CMK (cell line): ENCODE data around the gene CNTNAP1.

Experiments used
- DNase-seq: peaks from one replicate; pipeline ENCODE4 v3.0.0-alpha.2; 2010; ENCODE audit warnings: low read depth

The CNTNAP1 gene

GRCh38 chr17:42670789-42671657 lies 11.3 kb upstream of the CNTNAP1 start:
- no peak for DNase-seq

DNA sequence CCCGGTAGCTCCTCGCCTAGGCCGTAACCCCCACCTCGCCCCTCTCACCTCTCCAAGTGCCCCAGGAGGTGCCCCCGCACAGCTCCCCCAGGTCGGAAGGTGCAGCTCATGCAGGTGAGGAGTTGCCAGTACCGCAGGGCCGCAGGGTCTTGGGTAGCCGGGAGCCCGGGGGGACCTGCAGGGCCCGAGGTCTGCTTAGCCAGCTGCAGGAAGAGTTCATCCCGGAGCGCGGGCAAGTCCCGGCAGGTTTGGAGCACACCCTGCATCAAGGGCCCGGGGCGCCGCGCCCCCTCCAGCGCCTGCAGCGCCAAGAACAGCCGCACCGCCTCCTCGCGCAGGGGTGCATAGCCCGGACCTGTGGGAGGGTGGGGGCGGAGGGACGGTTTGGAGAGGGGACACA lies 10.3 kb upstream of the CNTNAP1 start:
- DNase-seq = no peak

GRCh38 chr17:42673266-42673884 lies 9.0 kb upstream of the CNTNAP1 start:
- DNase-seq = no peak

DNA sequence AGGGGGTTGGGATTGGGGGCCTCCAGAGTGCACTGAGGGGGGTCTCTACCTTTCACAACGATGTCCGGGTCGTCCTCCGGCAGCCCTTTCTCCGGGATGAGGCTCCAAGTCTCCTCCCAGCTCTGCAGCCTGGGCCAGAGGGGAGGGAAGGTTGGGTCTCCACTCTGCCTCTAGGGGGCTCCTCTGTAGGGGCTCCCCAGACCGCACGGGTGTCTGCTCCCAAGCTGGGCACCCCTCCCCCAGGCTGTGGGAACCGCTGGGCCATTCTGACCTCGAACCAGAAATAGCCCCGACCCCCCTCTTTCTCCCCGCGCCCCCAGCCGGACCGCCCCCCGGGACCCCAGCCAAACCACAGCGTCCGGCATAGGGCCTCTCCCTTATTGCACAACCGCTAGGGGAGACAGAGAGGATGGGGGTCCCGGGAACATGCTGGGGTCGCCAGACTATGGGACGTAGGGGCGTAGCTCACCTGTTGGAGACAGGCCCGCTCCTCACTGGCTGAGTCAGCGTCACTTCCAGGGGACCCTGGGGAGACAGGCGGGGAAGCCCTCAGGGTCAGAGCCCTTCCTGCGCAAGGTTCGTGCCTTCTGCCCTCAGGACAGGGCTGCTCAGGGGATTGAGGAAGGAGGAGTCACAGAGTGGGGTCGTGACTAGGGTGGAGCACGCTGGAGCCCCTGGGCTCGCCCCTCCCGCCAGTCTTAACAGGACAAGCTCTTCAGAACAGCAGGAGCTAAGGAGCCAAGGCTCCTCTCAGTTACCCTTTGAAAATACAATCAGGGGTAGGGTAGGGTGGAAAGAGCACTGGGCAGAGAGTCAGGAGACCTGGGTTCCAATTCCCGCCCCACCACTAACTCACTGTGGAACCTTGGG lies 8.2 kb upstream of the CNTNAP1 start:
- peak; percentile 64 for DNase-seq

- no peak for DNase-seq
These were observed 7.5 kb upstream of the CNTNAP1 start for GRCh38 chr17:42674755-42675347.

DNA sequence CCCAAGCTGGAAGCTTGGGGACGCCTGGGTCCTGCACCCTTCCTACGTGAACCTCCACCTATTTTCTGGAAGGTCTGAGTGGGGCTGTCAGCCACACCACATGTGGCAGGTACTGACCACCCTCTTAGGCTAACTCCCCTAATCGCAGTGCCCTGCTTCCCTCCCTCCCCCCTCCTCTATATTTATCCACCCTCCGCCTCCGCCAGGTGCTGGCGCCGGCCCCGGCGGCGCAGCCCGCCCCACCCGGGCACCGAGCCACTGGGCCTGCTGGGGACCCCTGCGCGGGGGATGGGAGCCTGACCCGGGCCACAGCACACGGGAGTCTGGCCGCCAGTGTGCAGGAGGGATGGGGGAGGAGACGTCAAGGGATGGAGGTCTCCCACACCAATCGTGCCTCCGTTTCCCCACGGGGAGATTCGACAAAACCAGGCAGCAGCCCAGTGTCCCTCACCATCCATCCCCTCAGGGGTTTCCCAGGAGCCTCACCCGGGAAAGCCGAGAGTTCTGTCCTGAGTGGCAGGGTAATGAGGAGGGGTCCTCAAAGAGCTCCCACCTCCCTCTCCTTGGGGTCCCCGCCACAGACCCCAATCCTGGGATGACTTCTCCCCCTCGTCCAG lies 6.9 kb upstream of the CNTNAP1 start:
- DNase-seq = no peak

- DNase-seq = no peak
These were observed 6.3 kb upstream of the CNTNAP1 start for GRCh38 chr17:42675965-42676423.

DNA sequence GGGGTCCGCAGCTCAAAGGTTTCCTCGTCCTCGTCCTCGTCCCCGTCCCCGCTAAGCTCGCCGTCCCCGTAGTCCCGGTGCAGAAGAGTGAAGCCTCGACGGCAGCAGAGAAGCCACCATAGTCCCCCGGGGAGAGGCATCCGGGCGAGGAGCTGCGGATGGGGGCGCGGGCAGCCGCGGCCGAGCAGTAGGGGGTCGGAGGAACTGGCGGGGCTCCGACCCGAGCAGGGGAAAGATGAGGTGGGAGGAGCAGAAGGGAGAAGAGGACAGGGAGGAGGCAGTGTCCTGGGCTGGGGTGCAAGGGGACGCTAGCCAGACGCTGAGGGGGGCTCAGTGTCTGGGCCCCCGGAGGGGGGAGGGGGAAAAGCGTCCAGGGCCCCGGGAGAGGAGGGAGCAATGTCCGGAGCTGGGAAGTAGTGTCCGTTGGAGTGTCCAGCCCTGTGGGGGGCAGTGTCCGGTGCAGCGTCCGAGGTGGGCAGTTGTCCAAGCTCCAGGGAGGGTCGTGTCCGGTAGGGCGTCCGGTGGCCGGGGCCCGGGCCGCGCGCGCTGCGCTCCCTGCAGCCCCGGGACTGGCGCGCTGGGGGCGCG lies 5.8 kb upstream of the CNTNAP1 start, which contains the start of gene PLEKHH3:
TSS of gene PLEKHH3 (minus strand) at position 571 of the 588 bp plus-strand sequence. CDS start at position 140, 431 bp downstream.
- no peak for DNase-seq

GRCh38 chr17:42677012-42677857 lies 5.1 kb upstream of the CNTNAP1 start:
- peak; percentile 99 for DNase-seq

GRCh38 chr17:42677921-42678781 lies 4.2 kb upstream of the CNTNAP1 start:
- peak; percentile 83 for DNase-seq

DNA sequence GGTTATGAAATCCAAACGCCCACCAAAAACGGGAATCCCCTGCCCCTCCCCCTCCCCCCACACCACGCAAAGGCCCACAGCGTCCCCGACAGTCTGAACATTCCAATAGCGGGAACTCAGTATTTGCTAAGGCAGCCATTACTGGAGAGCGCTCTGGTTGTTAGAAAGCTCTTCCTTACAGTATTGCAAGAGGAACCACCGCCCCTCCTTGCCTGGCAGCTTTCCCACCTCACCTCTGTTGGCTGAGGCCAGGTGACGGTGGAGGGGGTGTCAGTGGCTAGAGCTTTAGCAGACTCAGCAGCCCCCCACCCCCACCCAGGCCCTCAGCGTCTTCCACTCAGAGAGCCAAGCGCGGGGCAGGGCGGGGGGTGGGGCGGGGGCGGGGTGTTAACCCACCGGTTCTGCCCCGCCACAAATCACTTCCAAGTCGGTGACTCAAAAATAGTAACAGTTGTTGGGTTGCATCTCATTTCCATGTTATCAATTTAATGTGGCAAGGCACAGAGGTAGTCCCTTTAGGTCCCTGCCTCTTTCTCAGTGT lies 3.3 kb upstream of the CNTNAP1 start:
- DNase-seq = no peak

GRCh38 chr17:42679492-42680330 lies 2.6 kb upstream of the CNTNAP1 start:
- no peak for DNase-seq

DNA sequence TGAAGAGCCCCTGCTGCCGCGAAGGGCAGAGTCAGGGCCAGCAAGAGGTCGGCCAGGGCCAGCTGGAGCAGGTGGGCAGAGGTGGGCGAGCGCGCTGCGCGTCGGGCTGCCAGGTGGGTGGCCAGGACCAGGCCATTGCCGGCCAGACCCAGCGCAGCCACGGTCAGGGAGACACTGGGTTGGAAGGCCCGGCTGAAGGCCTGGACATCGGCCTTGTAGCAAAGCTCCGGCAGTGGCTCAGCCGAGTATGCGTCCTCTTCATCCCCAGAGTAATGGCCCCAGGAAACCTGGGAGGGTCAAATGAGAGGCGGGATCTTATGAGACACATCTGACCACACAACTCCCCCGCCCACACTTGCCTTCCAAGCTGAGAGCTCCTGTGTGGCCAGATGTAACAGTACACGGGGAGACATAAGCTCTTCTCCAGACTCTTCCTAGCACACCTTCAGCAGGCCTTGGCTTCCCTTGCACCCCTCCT lies 2.0 kb upstream of the CNTNAP1 start:
- no peak for DNase-seq

DNA sequence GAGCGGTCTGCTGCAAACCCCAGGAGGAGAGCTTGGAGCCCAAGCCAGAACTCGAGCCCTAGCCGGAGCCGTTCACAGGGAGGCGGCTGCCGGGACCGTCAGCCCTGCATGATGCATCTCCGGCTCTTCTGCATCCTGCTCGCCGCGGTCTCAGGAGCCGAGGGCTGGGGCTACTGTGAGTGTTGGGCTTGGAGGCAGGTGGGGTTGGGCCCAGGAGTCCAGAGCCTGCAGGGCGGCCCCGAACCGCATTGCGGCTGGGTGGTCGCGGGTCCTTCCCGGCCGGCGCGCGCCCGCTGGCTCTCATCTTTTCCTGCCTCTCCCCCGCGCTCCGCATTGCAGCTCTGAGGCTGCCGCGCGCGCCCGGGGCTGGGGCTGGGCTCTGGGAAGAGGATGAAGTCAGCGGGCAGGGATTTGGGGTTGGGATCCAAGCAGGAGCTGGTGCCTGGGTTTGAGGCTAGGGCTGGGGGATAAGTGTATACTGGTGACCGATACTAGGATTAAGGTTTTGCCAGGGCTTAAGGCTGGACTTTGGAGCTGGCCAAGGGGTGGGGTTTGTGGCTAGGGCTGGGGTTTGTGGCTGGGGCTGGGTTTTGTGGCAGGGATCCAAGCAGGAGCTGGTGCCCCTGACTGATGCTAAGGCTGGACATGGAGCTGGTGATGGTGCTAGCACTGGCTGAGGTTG lies 532 bp downstream of the CNTNAP1 start:
- no peak for DNase-seq

DNA sequence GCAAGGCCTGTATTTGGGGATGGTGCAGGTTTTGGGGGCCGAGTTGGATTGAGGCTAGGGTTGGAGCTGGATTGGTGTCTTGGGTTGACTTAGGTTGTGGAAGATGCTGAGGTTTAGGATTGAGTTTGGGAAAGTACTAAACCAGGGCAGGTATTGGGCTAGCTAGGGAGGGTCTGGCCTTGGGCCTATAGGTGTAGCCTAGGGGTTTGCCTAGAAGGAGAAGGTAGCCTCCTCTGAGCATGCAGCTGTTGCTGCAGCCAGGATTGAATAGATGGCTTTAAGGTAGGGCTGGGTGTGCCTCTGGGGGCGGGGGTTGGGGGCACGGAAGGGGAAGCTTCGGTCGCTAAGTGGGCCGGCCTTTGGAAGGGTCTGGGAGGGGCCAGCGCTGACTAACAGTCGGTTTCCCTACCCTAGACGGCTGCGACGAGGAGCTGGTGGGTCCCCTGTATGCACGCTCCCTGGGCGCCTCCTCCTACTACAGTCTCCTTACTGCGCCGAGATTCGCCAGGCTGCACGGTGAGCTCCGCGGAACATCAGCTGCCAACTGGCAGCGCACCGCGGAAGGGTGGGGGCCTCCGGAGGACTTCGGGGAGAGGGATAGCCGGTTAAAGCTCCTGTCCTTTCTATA lies 1.2 kb downstream of the CNTNAP1 start:
- no peak for DNase-seq

- DNase-seq = no peak
These were observed 2.7 kb downstream of the CNTNAP1 start for GRCh38 chr17:42684929-42685556.
